ENCODE data around the gene ZNF518A.

Gene ZNF518A

GRCh38 chr10:96089116-96089515 is 41.0 kb upstream of the ZNF518A start:
- H3K9me3 ChIP-seq (replicated peaks; ENCODE audit: insufficient read depth, low read length) = no peaks in the 10 kb centered on the region
- H3K4me1 ChIP-seq (ENCODE audit: low read length) = peaks cover 6% of the 10 kb centered on the region; the same call in 1 of the 2 replicates
- no peaks in the 10 kb centered on the region for H4K20me1 ChIP-seq (ENCODE audit: insufficient read depth, low read length)
- peak overlapping the region; percentile 99 for H3K27ac ChIP-seq (ENCODE audit: low read length)
- H3K9me2 ChIP-seq (replicated peaks; ENCODE audit: insufficient read depth, low read length) = no peaks in the 10 kb centered on the region
- peak overlapping the region; percentile 90 for H3K4me3 ChIP-seq (ENCODE audit: low read length)
- no peaks in the 10 kb centered on the region for H3K27me3 ChIP-seq (replicated peaks; ENCODE audit: insufficient read depth, low read length)
- H3K36me3 ChIP-seq (replicated peaks; ENCODE audit: insufficient read depth, low read length) = no peaks in the 10 kb centered on the region
- no peak for TF ChIP-seq EZH2 (optimal IDR thresholded peaks at IDR 0.05; ENCODE audit: low read depth, low read length)
- TF ChIP-seq CTCF (IDR thresholded peaks at IDR 0.05; ENCODE audit: low read length) = no peak
- TF ChIP-seq EZH2phosphoT487 (IDR thresholded peaks at IDR 0.05; ENCODE audit: low read length) = no peak
- peaks cover 20% of the 10 kb centered on the region for H3F3A ChIP-seq (ENCODE audit: insufficient read depth, low read length)
- H3K4me2 ChIP-seq (ENCODE audit: low read depth, low read length) = peak overlapping the region; percentile 84
- H2AFZ ChIP-seq (ENCODE audit: low read length) = peak overlapping the region; percentile 99
- no peaks in the 10 kb centered on the region for H3K79me2 ChIP-seq (ENCODE audit: low read length)
- peak; percentile 12 for DNase-seq
- H3K9ac ChIP-seq (ENCODE audit: low read length) = peak overlapping the region; percentile 98; the same call in 1 of the 2 replicates

DNA sequence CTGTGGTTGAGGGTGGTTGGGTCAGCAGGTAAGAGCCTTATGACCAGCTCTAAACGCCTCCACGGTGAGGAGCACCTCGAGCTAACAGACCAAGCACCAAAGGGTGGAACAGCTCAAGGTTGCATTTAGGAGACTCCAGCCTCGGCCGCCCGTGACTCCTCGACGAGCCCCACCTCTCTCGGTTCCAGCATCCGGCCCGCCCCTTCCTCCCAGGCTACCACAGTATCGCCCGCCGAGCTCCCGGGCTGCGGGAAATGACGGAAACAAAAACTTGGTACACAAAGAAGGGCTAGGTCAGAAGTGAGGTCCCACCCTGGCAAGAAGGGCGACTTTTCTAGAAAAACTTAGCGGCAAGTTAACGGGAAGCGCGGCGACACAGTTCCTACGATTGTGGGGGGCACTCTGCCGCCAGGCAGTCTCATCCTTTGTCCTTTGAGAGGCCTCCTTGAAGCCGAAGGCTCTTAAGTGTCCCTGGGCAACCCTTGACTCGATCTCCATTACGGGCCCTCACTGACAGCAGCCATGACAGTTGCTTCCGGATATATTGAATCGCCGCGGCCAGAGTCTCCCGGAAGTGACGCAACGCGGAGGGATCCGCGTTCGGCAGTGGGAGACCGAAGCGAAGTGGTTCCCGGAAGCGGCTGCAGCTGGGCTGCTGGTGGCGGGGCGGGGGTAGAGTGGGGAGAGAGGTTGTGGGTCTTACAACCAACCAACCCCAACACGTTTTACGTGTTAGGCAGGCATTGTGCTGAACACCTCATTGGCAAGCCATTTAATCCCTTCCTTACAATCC is 40.2 kb upstream of the ZNF518A start:
- H3K36me3 ChIP-seq (replicated peaks; ENCODE audit: insufficient read depth, low read length) = no peaks in the 10 kb centered on the region
- peak overlapping the region; percentile 99 for H3K27ac ChIP-seq (ENCODE audit: low read length)
- peaks cover 20% of the 10 kb centered on the region for H3F3A ChIP-seq (ENCODE audit: insufficient read depth, low read length)
- TF ChIP-seq EZH2 (optimal IDR thresholded peaks at IDR 0.05; ENCODE audit: low read depth, low read length) (no peak), CTCF (IDR thresholded peaks at IDR 0.05; ENCODE audit: low read length) (no peak), EZH2phosphoT487 (IDR thresholded peaks at IDR 0.05; ENCODE audit: low read length) (no peak)
- no peaks in the 10 kb centered on the region for H3K27me3 ChIP-seq (replicated peaks; ENCODE audit: insufficient read depth, low read length)
- peak overlapping the region; percentile 98 for H3K9ac ChIP-seq (ENCODE audit: low read length)
- peaks cover 6% of the 10 kb centered on the region; the same call in 1 of the 2 replicates for H3K4me1 ChIP-seq (ENCODE audit: low read length)
- H3K9me2 ChIP-seq (replicated peaks; ENCODE audit: insufficient read depth, low read length) = no peaks in the 10 kb centered on the region
- no peaks in the 10 kb centered on the region for H4K20me1 ChIP-seq (ENCODE audit: insufficient read depth, low read length)
- H2AFZ ChIP-seq (ENCODE audit: low read length) = peak overlapping the region; percentile 99
- H3K4me3 ChIP-seq (ENCODE audit: low read length) = peak overlapping the region; percentile 90
- peak; percentile 95 for DNase-seq
- H3K9me3 ChIP-seq (replicated peaks; ENCODE audit: insufficient read depth, low read length) = no peaks in the 10 kb centered on the region
- peak overlapping the region; percentile 84 for H3K4me2 ChIP-seq (ENCODE audit: low read depth, low read length)
- H3K79me2 ChIP-seq (ENCODE audit: low read length) = no peaks in the 10 kb centered on the region

DNA sequence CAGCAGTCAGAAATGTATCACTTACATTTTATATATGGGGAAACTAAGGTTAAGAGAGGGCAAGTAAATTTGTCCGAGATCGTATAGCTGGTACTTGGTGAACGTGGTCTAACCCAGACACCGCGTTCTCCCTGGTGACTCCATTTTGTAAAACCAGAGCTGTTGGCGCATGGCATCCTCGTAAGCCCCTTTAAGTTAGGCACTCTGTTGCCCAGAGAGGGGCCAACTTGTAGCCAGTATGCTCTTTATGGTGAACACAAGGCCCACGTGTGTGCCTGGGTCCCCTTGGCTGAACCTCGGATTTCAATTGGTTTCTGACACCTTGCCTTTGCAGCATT is 39.7 kb upstream of the ZNF518A start:
- H3F3A ChIP-seq (ENCODE audit: insufficient read depth, low read length) = peaks cover 20% of the 10 kb centered on the region
- no peaks in the 10 kb centered on the region for H3K9me2 ChIP-seq (replicated peaks; ENCODE audit: insufficient read depth, low read length)
- no peaks in the 10 kb centered on the region for H3K27me3 ChIP-seq (replicated peaks; ENCODE audit: insufficient read depth, low read length)
- H3K79me2 ChIP-seq (ENCODE audit: low read length) = no peaks in the 10 kb centered on the region
- peak overlapping the region; percentile 99 for H2AFZ ChIP-seq (ENCODE audit: low read length)
- peaks cover 6% of the 10 kb centered on the region; the same call in 1 of the 2 replicates for H3K4me1 ChIP-seq (ENCODE audit: low read length)
- no peak for DNase-seq
- H3K9me3 ChIP-seq (replicated peaks; ENCODE audit: insufficient read depth, low read length) = no peaks in the 10 kb centered on the region
- peak overlapping the region; percentile 98; the same call in 1 of the 2 replicates for H3K9ac ChIP-seq (ENCODE audit: low read length)
- H3K27ac ChIP-seq (ENCODE audit: low read length) = peak overlapping the region; percentile 99; the same call in 1 of the 2 replicates
- no peaks in the 10 kb centered on the region for H3K36me3 ChIP-seq (replicated peaks; ENCODE audit: insufficient read depth, low read length)
- no peaks in the 10 kb centered on the region for H4K20me1 ChIP-seq (ENCODE audit: insufficient read depth, low read length)
- no peak for TF ChIP-seq EZH2phosphoT487 (IDR thresholded peaks at IDR 0.05; ENCODE audit: low read length)
- no peak for TF ChIP-seq EZH2 (optimal IDR thresholded peaks at IDR 0.05; ENCODE audit: low read depth, low read length)
- TF ChIP-seq CTCF (IDR thresholded peaks at IDR 0.05; ENCODE audit: low read length) = no peak
- peak overlapping the region; percentile 84 for H3K4me2 ChIP-seq (ENCODE audit: low read depth, low read length)
- H3K4me3 ChIP-seq (ENCODE audit: low read length) = peak overlapping the region; percentile 90

All from MM.1S (cell line).